Placental epithelial cell (primary cell): ENCODE measurements around the gene LAIR1. TPM values are rescaled to one million over a fixed set of nuclear protein-coding genes. Genes with fewer than 3 reads are reported as not detected.

Experiments used
- total RNA-seq: library from RNA; depleted of rRNA; stranded (reverse); fragments of >200 nt; gene quantifications from 2 replicates; pipeline ENCODE4 v1.2.3, GENCODE V29; 2012

LAIR1 gene
- not detected in 2 replicates for total RNA-seq

GRCh38 chr19:54364775-54365257, at the start of gene LAIR1:
Gene LAIR1 (minus strand): TSS chr19:54364931. CDS start chr19:54364804, 127 bp downstream.

DNA sequence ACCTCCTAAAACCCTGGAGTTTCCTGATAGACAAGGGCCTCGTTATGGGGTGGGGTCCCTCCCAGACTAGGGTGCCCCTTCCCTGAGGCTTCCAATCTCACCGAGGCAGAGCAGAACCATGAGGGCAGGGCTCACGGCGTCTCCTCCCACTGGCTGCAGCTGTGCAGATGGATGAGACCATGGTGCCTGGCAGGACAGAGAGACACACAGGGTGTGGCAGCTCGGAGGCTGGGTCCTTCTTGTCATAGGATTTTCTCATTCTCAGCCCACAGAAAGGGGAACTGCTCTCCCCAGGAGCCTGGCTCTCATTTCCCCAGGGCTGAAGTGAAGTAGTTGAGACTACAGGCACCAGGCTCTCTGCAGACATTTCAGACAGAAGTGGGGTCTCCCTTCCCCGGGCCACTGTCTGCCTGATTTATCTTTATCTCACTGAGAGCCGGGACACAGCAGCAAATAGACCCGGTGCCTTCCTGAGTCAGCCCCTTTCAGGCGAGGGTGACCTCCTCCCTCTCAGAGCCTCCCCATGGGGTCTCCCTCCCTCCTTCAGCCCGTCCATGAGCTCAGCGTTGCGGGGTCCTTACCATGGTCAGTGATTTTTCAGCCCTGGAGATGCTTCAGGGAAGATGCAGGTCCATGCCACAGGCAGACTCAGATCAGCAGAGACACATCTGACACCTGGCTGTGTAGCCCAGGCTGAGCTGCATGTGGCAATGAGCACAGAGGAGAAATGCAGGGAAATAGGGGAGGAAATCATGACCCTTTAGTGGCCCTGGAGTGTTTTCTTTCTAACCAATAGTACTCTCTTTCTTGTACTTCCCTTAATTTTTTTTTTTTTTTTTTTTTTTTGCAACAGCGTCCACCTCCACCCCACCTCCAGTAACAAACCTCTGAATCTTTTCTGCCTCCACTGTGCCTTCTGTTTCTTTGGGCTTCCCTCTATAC, 52.0 kb downstream of the LAIR1 start, which contains the start of gene LILRA5:
TSS of gene LILRA5 (minus strand) at position 731 of the 942 bp plus-strand sequence. CDS start at position 584, 147 bp downstream.

Other genes starting within 250 kb of the LAIR1 start
- gene TFPT, start 249.3 kb downstream of the LAIR1 start, total RNA-seq: 9.5 and 10.6 TPM in 2 replicates
- gene PRPF31, start 249.2 kb downstream of the LAIR1 start, total RNA-seq: 45.9 and 57.4 TPM in 2 replicates
- gene CNOT3, start 227.2 kb downstream of the LAIR1 start, total RNA-seq: 13.3 and 15.8 TPM in 2 replicates
- 3.1 and 6.3 TPM in 2 replicates for gene LENG1, start 205.2 kb downstream of the LAIR1 start, total RNA-seq
- 0.11 and 5.5 TPM in 2 replicates for gene TMC4, start 191.8 kb downstream of the LAIR1 start, total RNA-seq
- 72.2 and 76.8 TPM in 2 replicates for gene MBOAT7, start 175.4 kb downstream of the LAIR1 start, total RNA-seq
- gene TSEN34, start 173.6 kb downstream of the LAIR1 start, total RNA-seq: 89.5 and 106 TPM in 2 replicates
- gene RPS9, start 164.1 kb downstream of the LAIR1 start, total RNA-seq: 1,297 and 1,995 TPM in 2 replicates
- gene LILRB3, start 141.9 kb downstream of the LAIR1 start, total RNA-seq: not detected in 2 replicates
- gene LILRA6, start 122.1 kb downstream of the LAIR1 start, total RNA-seq: not detected in 2 replicates
- gene LILRB5, start 107.7 kb downstream of the LAIR1 start, total RNA-seq: not detected in 2 replicates
- not detected in 2 replicates for gene LILRB2, start 83.8 kb downstream of the LAIR1 start, total RNA-seq
- not detected in 2 replicates for gene LILRA5, start 51.8 kb downstream of the LAIR1 start, total RNA-seq
- gene LILRA4, start 25.8 kb downstream of the LAIR1 start, total RNA-seq: not detected in 2 replicates
- gene TTYH1, start 50.5 kb upstream of the LAIR1 start, total RNA-seq: under 0.01 TPM in 1 of 2 replicates, not detected in the other
- gene LENG8, start 84.3 kb upstream of the LAIR1 start, total RNA-seq: 80.7 and 95.8 TPM in 2 replicates
- gene LENG9, start 98.8 kb upstream of the LAIR1 start, total RNA-seq: 19.0 and 34.9 TPM in 2 replicates
- 42.7 and 84.4 TPM in 2 replicates for gene CDC42EP5, start 108.4 kb upstream of the LAIR1 start, total RNA-seq
- not detected in 2 replicates for gene LAIR2, start 137.9 kb upstream of the LAIR1 start, total RNA-seq
- not detected in 2 replicates for gene LILRA2, start 208.9 kb upstream of the LAIR1 start, total RNA-seq
- under 0.01 TPM in 1 of 2 replicates, not detected in the other for gene LILRA1, start 228.7 kb upstream of the LAIR1 start, total RNA-seq